ENCODE results near the gene PPM1D. TPM values are rescaled to one million over a fixed set of nuclear protein-coding genes. Genes with fewer than 3 reads are reported as not detected.
"Not testable (repeated sequence)": the region's sequence is repeated elsewhere in the genome, so short reads cannot be mapped to it uniquely, and the experiment has no call there.

The PPM1D gene
- total and polyA plus RNA-seq, 10 donors = 2.7 to 19.8 (median 16.1) TPM

GRCh38 chr17:60602871-60603270, 2.9 kb downstream of the PPM1D start:
- Histone ChIP-seq H3K9me3 (no peaks in the 10 kb centered on the region), H3K27ac (no peak overlapping the region), H3K36me3 (no peaks in the 10 kb centered on the region), H3K27me3 (replicated peaks in 1 of 7) (no peaks in the 10 kb centered on the region), H3K4me3 (peak overlapping the region in 6 of 8 donors; percentile 58 to 93 (median 84)), H3K4me1 (peaks cover 22 to 88% (median 54%) of the 10 kb centered on the region in 6 donors)
- 12 to 30% (median 20%) methylated on average over 1 of the region's 1 CpG for WGBS, 5 donors
- no peak for DNase-seq
- TF ChIP-seq POLR2AphosphoS5 (IDR thresholded peaks at IDR 0.05) (no peak), POLR2A (IDR thresholded peaks at IDR 0.05) (no peak), CTCF (IDR thresholded peaks at IDR 0.05 in 8 of 11, conservative IDR thresholded peaks at IDR 0.05 in 3 of 11) (no peak)
- intact Hi-C loops (cut with DNase I; ENCODE audit: low total_unique reads) = no loop called here

DNA sequence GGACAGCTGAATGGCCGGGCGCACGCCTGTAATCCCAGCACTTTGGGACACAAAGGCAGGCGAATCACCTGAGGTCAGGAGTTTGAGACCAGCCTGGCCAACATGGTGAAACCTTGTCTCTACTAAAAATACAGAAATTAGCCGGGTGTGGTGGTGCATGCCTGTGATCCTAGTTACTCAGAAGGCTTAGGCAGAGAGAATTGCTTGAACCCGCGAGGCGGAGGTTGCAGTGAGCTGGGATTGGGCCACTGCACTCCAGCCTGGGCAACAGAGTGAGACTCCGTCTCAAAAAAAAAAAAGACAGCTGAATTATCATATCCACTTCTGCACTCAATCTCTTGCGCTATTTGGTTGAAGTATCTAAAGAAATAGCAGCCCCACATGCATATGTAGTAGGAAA, 3.5 kb downstream of the PPM1D start:
- H3K27me3 ChIP-seq (replicated peaks in 1 of 7); H3K4me3 ChIP-seq; H3K9me3 ChIP-seq; DNase-seq; H3K36me3 ChIP-seq; H3K27ac ChIP-seq; intact Hi-C loops (cut with DNase I; ENCODE audit: low total_unique reads): not testable (repeated sequence)
- peaks cover 18 to 82% (median 48%) of the 10 kb centered on the region in 6 donors for H3K4me1 ChIP-seq
- 94 to 98% (median 95%) methylated on average over 10 of the region's 10 CpGs for WGBS, 5 donors

GRCh38 chr17:60604686-60605334, 4.8 kb downstream of the PPM1D start:
- Histone ChIP-seq H3K4me3 (no peak overlapping the region), H3K27me3 (replicated peaks in 1 of 7) (no peaks in the 10 kb centered on the region), H3K27ac (no peak overlapping the region), H3K36me3 (no peaks in the 10 kb centered on the region), H3K9me3 (no peaks in the 10 kb centered on the region), H3K4me1 (peaks cover 11 to 80% (median 42%) of the 10 kb centered on the region in 6 donors)
- intact Hi-C loops (cut with DNase I; ENCODE audit: low total_unique reads) = no loop called here
- WGBS, 5 donors = 90 to 100% (median 94%) methylated on average over 5 of the region's 5 CpGs
- TF ChIP-seq POLR2A (IDR thresholded peaks at IDR 0.05) (no peak), CTCF (IDR thresholded peaks at IDR 0.05 in 8 of 11, conservative IDR thresholded peaks at IDR 0.05 in 3 of 11) (no peak), POLR2AphosphoS5 (IDR thresholded peaks at IDR 0.05) (no peak)
- DNase-seq = no peak

- no peak for DNase-seq
- H3K27me3 ChIP-seq (replicated peaks in 1 of 7) = no peaks in the 10 kb centered on the region
- no peak overlapping the region for H3K27ac ChIP-seq
- H3K36me3 ChIP-seq = no peaks in the 10 kb centered on the region
- intact Hi-C loops (cut with DNase I; ENCODE audit: low total_unique reads) = no loop called here
- peaks cover 11 to 89% (median 50%) of the 10 kb centered on the region in 6 donors for H3K4me1 ChIP-seq
- TF ChIP-seq CTCF (IDR thresholded peaks at IDR 0.05 in 8 of 11, conservative IDR thresholded peaks at IDR 0.05 in 3 of 11) = no peak
- TF ChIP-seq POLR2AphosphoS5 (IDR thresholded peaks at IDR 0.05) = no peak
- TF ChIP-seq POLR2A (IDR thresholded peaks at IDR 0.05) = no peak
- H3K4me3 ChIP-seq = no peak overlapping the region
- no peaks in the 10 kb centered on the region for H3K9me3 ChIP-seq
Observed at GRCh38 chr17:60606036-60606435, 6.0 kb downstream of the PPM1D start.
